T-helper 1 cell treated with Interleukin-12 subunit alpha and Interleukin-12 subunit beta and Interleukin-4 antibody, amounts not matched to agents 30 ng/mL and 1 ng/mL, for 36 hours (primary cell): ENCODE data around the gene KBTBD4. TPM values are rescaled to one million over a fixed set of nuclear protein-coding genes. Genes with fewer than 3 reads are reported as not detected.
"Not testable (repeated sequence)": the region's sequence is repeated elsewhere in the genome, so short reads cannot be mapped to it uniquely, and the experiment has no call there.

Experiments used
- intact Hi-C: fragments of 100-400 bp; cut with micrococcal nuclease; formaldehyde crosslinking; loops from one replicate; pipeline ENCODE4 v1.15.1; 2024
- total RNA-seq: library from RNA; stranded (reverse); gene quantifications from 2 replicates; pipeline ENCODE4 v1.2.3, GENCODE V29; 2022

KBTBD4 gene
- total RNA-seq, 1 donor from 2014 or later, result 21.3 TPM

- intact Hi-C loops, result not testable (repeated sequence)
Observed at GRCh38 chr11:47564366-47564765, 14.4 kb downstream of the KBTBD4 start.

- intact Hi-C loops, result not testable (repeated sequence)
Observed at GRCh38 chr11:47562393-47562792, 16.4 kb downstream of the KBTBD4 start.

GRCh38 chr11:47560426-47560825 lies 18.3 kb downstream of the KBTBD4 start:
- intact Hi-C loops, result no loop called here

- intact Hi-C loops, result loop anchor here (10.0 kb wide), 1 partner anchor 446 kb away; no protein-coding TSS in a partner anchor
Observed at GRCh38 chr11:47558695-47559094, 20.1 kb downstream of the KBTBD4 start.

- intact Hi-C loops, result loop anchor here (10.0 kb wide), 1 partner anchor 448 kb away; no protein-coding TSS in a partner anchor
Observed at GRCh38 chr11:47557004-47557403, 21.8 kb downstream of the KBTBD4 start.

GRCh38 chr11:47553406-47553743 lies 25.4 kb downstream of the KBTBD4 start:
- intact Hi-C loops, result loop anchor here (1.0 to 10.0 kb wide), 17 partner anchors 12 to 936 kb away; partner anchors contain the start of genes AGBL2, ARHGAP1, ATG13 and DDB2

- intact Hi-C loops, result loop anchor here (1.0 to 10.0 kb wide), 17 partner anchors 13 to 935 kb away; partner anchors contain the start of genes AGBL2, ARHGAP1, ATG13 and DDB2
Observed at GRCh38 chr11:47552566-47553405, 26.0 kb downstream of the KBTBD4 start, which contains the start of gene CELF1. Gene CELF1, minus strand, starts transcription at chr11:47553132. Its CDS starts 53,609 bp downstream, at chr11:47499523.

GRCh38 chr11:47552056-47552565 lies 26.7 kb downstream of the KBTBD4 start:
- intact Hi-C loops, result loop anchor here (2.0 to 10.0 kb wide), 5 partner anchors 43 to 935 kb away; partner anchors contain the start of genes ATG13, HARBI1 and SLC39A13

GRCh38 chr11:47551086-47551485 lies 27.7 kb downstream of the KBTBD4 start:
- intact Hi-C loops, result loop anchor here (5.0 to 10.0 kb wide), 4 partner anchors 64 to 934 kb away; partner anchors contain the start of genes ATG13, HARBI1 and SLC39A13

GRCh38 chr11:47550288-47551047 lies 28.3 kb downstream of the KBTBD4 start:
- intact Hi-C loops, result loop anchor here (5.0 to 10.0 kb wide), 4 partner anchors 63 to 933 kb away; partner anchors contain the start of genes ATG13, HARBI1 and SLC39A13

GRCh38 chr11:47546274-47546673 lies 32.5 kb downstream of the KBTBD4 start:
- intact Hi-C loops, result not testable (repeated sequence)

GRCh38 chr11:47545298-47545697 lies 33.5 kb downstream of the KBTBD4 start:
- intact Hi-C loops, result no loop called here

- intact Hi-C loops, result loop anchor here (1.0 kb wide), 1 partner anchor 28 kb away; no protein-coding TSS in a partner anchor
Observed at GRCh38 chr11:47541070-47541469, 37.7 kb downstream of the KBTBD4 start.

GRCh38 chr11:47539681-47540039 lies 39.1 kb downstream of the KBTBD4 start:
- intact Hi-C loops, result no loop called here

GRCh38 chr11:47538741-47539565 lies 39.8 kb downstream of the KBTBD4 start:
- intact Hi-C loops, result no loop called here

- intact Hi-C loops, result no loop called here
Observed at GRCh38 chr11:47536915-47537314, 41.9 kb downstream of the KBTBD4 start.

- intact Hi-C loops, result no loop called here
Observed at GRCh38 chr11:47534704-47535251, 44.0 kb downstream of the KBTBD4 start.

GRCh38 chr11:47533690-47534151 lies 45.0 kb downstream of the KBTBD4 start:
- intact Hi-C loops, result no loop called here

GRCh38 chr11:47532597-47533213 lies 46.1 kb downstream of the KBTBD4 start:
- intact Hi-C loops, result no loop called here

GRCh38 chr11:47531666-47532065 lies 47.1 kb downstream of the KBTBD4 start:
- intact Hi-C loops, result no loop called here
